SK-N-SH (cell line): ENCODE measurements around the gene CISD2. TPM values are rescaled to one million over a fixed set of nuclear protein-coding genes. Genes with fewer than 3 reads are reported as not detected.
"Not testable (repeated sequence)": the region's sequence is repeated elsewhere in the genome, so short reads cannot be mapped to it uniquely, and the experiment has no call there.

Experiments used
- CTCF ChIA-PET: fragments of 300-600, 350-600 bp; formaldehyde crosslinking; extraction: SDS; loops from one replicate; lab custom pipeline; 2021; lab: Yijun Ruan, JAX
- POLR2A ChIA-PET: fragments of 350-600 bp; sonication (Branson Sonifier 250); formaldehyde crosslinking; extraction: SDS; loops from one replicate; lab custom pipeline; 2020; ENCODE audit warnings: antibody characterized with exemption, inconsistent platforms; lab: Yijun Ruan, JAX
- DNase-seq: peaks from one replicate; pipeline ENCODE4 v3.0.0; 2012
- H2AFZ ChIP-seq: fragments of 200-600 bp; sonication (generic); 2 replicates; pipeline ENCODE4 v1.8.1; 2016; ENCODE audit warnings: antibody characterized with exemption, mild to moderate bottlenecking, low read depth
- H3F3A ChIP-seq: fragments of 200-600 bp; sonication (generic); replicated peaks from 2 replicates; pipeline ENCODE3; 2016; ENCODE audit warnings: antibody characterized with exemption, mild to moderate bottlenecking; ENCODE audit not compliant: insufficient read depth
- H3K27ac ChIP-seq, 2 experiments: fragments of 200-500 bp in 1 of 2; fragments of 200-600 bp in 1 of 2; sonication (Bioruptor generic) in 1 of 2; sonication (generic), shearing (Covaris generic) in 1 of 2; 2 replicates each; pipeline versions ENCODE4 v1.5.1 to v1.6.1; 2014 to 2016; ENCODE audit warnings: low read depth in 2 of 2, inconsistent platforms in 1 of 2, low read length in 1 of 2, mild to moderate bottlenecking in 1 of 2, mixed read lengths in 1 of 2
- H3K27me3 ChIP-seq: fragments of 200-600 bp; sonication (generic), shearing (Covaris generic); 2 replicates; pipeline ENCODE4 v1.6.1; 2016; ENCODE audit warnings: mixed run types; ENCODE audit not compliant: insufficient read depth
- H3K36me3 ChIP-seq, 2 experiments: fragments of 200-500 bp in 1 of 2; fragments of 200-600 bp in 1 of 2; sonication (Bioruptor generic) in 1 of 2; sonication (generic) in 1 of 2; replicated peaks in 1 of 2; 2 replicates each; pipeline versions ENCODE3 to v1.5.1; 2014 to 2016; ENCODE audit warnings: low read length in 1 of 2, mild to moderate bottlenecking in 1 of 2; ENCODE audit not compliant: insufficient read depth in 2 of 2, control insufficient read depth in 1 of 2
- H3K4me1 ChIP-seq, 2 experiments: fragments of 200-500 bp in 1 of 2; fragments of 200-600 bp in 1 of 2; sonication (Bioruptor generic) in 1 of 2; sonication (generic), shearing (Covaris generic) in 1 of 2; 2 replicates each; pipeline versions ENCODE4 v1.5.1 to v1.6.1; 2014 to 2016; ENCODE audit warnings: low read depth in 1 of 2, low read length in 1 of 2, mixed run types in 1 of 2; ENCODE audit not compliant: insufficient read depth in 2 of 2, control insufficient read depth in 1 of 2
- H3K4me2 ChIP-seq: fragments of 200-600 bp; sonication (generic), shearing (Covaris generic); 2 replicates; pipeline ENCODE4 v1.6.1; 2017; ENCODE audit warnings: mixed run types
- H3K4me3 ChIP-seq, 2 experiments: fragments of 200-500 bp in 1 of 2; fragments of 200-600 bp in 1 of 2; sonication (Bioruptor generic) in 1 of 2; sonication (generic), shearing (Covaris generic) in 1 of 2; 2 replicates each; pipeline versions ENCODE4 v1.5.1 to v1.8.1; 2014 to 2016; ENCODE audit warnings: low read depth in 2 of 2, inconsistent platforms in 1 of 2, low read length in 1 of 2, mild to moderate bottlenecking in 1 of 2, mixed read lengths in 1 of 2, moderate library complexity in 1 of 2
- H3K79me2 ChIP-seq: fragments of 200-600 bp; sonication (generic); 2 replicates; pipeline ENCODE4 v1.8.1; 2017; ENCODE audit warnings: mild to moderate bottlenecking; ENCODE audit not compliant: insufficient read depth
- H3K9ac ChIP-seq: fragments of 200-600 bp; sonication (generic); 2 replicates; pipeline ENCODE4 v1.6.1; 2017; ENCODE audit warnings: mixed run types
- H3K9me2 ChIP-seq: fragments of 200-600 bp; sonication (generic); 2 replicates; pipeline ENCODE4 v1.6.1; 2017; ENCODE audit warnings: mixed run types
- H3K9me3 ChIP-seq: fragments of 200-600 bp; sonication (generic); 2 replicates; pipeline ENCODE4 v1.6.1; 2017; ENCODE audit warnings: mixed run types, mild to moderate bottlenecking, moderate library complexity
- H4K20me1 ChIP-seq: fragments of 200-600 bp; sonication (generic); 2 replicates; pipeline ENCODE4 v1.6.1; 2017; ENCODE audit warnings: mild to moderate bottlenecking, mixed run types; ENCODE audit not compliant: insufficient read depth
- CHD2 ChIP-seq: fragments of 150-350 bp; IDR thresholded peaks from 2 replicates; pipeline ENCODE4 v1.6.1; 2018; ENCODE audit warnings: low read length; ENCODE audit not compliant: partially characterized antibody
- MXI1 ChIP-seq: IDR thresholded peaks from 2 replicates; pipeline ENCODE4 v1.6.1; 2012; ENCODE audit warnings: mild to moderate bottlenecking, low read depth, low read length, improper control_type of control experiment
- POLR2AphosphoS5 ChIP-seq: IDR thresholded peaks from 2 replicates; pipeline ENCODE4 v1.6.1; 2012; ENCODE audit warnings: low read depth, low read length
- REST ChIP-seq: IDR thresholded peaks from 2 replicates; pipeline ENCODE4 v1.6.1; 2012; ENCODE audit warnings: mild to moderate bottlenecking, low read depth, low read length, moderate library complexity
- RFX5 ChIP-seq: IDR thresholded peaks from 2 replicates; pipeline ENCODE4 v1.6.1; 2012; ENCODE audit warnings: mild to moderate bottlenecking, improper control_type of control experiment, low read length
- SIN3A ChIP-seq: IDR thresholded peaks from 2 replicates; pipeline ENCODE4 v1.6.1; 2012; ENCODE audit warnings: low read depth, mild to moderate bottlenecking, low read length, moderate library complexity, borderline replicate concordance
- TEAD4 ChIP-seq: IDR thresholded peaks from 2 replicates; pipeline ENCODE4 v1.4.0; 2012; ENCODE audit warnings: mild to moderate bottlenecking, borderline replicate concordance; ENCODE audit not compliant: insufficient read depth
- ZBTB33 ChIP-seq: IDR thresholded peaks from 2 replicates; pipeline ENCODE4 v1.4.0; 2012; ENCODE audit warnings: low read depth, borderline replicate concordance
- WGBS: methylation state at CpG from one replicate; pipeline ENCODE4 v1.1.6; 2017; ENCODE audit warnings: low lambda C conversion rate; 5-methylcytosine and 5-hydroxymethylcytosine counted together
- polyA plus RNA-seq, 3 experiments: library from polyadenylated mRNA; depleted of rRNA; stranded (reverse); fragments of >200 nt; gene quantifications; 2 replicates each; pipeline ENCODE4 v1.2.3, GENCODE V29; 2012

The CISD2 gene
- polyA plus RNA-seq, 1 of the 3 experiments (the other 2 are of a cell fraction): 21.4 TPM

GRCh38 chr4:102868781-102869568 lies at the start of gene CISD2 (continued):
- TF ChIP-seq REST (no peak; the same call in 1 of the 2 replicates), CHD2 (peak; percentile 28), MXI1 (peak; percentile 72), SIN3A (peak; percentile 71; the same call in 1 of the 2 replicates), RFX5 (0 out of 2 replicates have a peak, but pooled peaks have one; percentile 37), TEAD4 (no peak), POLR2AphosphoS5 (peak; percentile 89), ZBTB33 (peak; percentile 55; the same call in 1 of the 2 replicates)

- DNase-seq, H3K4me2 ChIP-seq, H3K27me3 ChIP-seq, H3K4me3 ChIP-seq, CTCF ChIA-PET, H3K9ac ChIP-seq, H3K9me2 ChIP-seq, H3K9me3 ChIP-seq, H2AFZ ChIP-seq, POLR2A ChIA-PET: not testable (repeated sequence)
- Histone ChIP-seq H3K79me2 (peaks cover 98% of the 10 kb centered on the region), H3F3A (peaks cover 32% of the 10 kb centered on the region), H3K27ac (peak overlapping the region in 1 of 2 experiments; percentile 26; a peak in 1 of 4 replicates), H3K36me3 (peaks cover 29 to 58% of the 10 kb centered on the region in 2 experiments), H3K4me1 (peaks cover 20 to 43% of the 10 kb centered on the region in 2 experiments), H4K20me1 (peaks cover 84% of the 10 kb centered on the region)
- WGBS: 98% methylated on average over 10 of the region's 10 CpGs
Measured at GRCh38 chr4:102819100-102819499, 49.7 kb upstream of the CISD2 start.
